OCI-LY1 (cell line): Measurements from ENCODE around the gene NR5A1.

ENCODE experiments used
- CTCF ChIP-seq: fragments of 200-600 bp; sonication (generic), shearing (Covaris generic); IDR thresholded peaks from 2 replicates; pipeline ENCODE4 v1.5.1; 2017; ENCODE audit warnings: mild to moderate bottlenecking, antibody characterized with exemption, low read length, moderate library complexity, mixed read lengths
- EZH2 ChIP-seq: fragments of 200-600 bp; sonication (generic), shearing (Covaris generic); IDR thresholded peaks from 2 replicates; pipeline ENCODE4 v1.8.0; 2017; ENCODE audit warnings: borderline replicate concordance, mixed run types, mild to moderate bottlenecking, antibody characterized with exemption, low read length, moderate library complexity, mixed read lengths

- no peak for TF ChIP-seq CTCF
- no peak for TF ChIP-seq EZH2
These were observed 1.3 kb downstream of the NR5A1 start for GRCh38 chr9:124505901-124506346.
